Spinal cord (tissue), 10 donors: ENCODE measurements around the gene OBSCN. TPM values are rescaled to one million over a fixed set of nuclear protein-coding genes. Genes with fewer than 3 reads are reported as not detected.

Experiments
- DNase-seq, 6 donors: peaks; one replicate each; pipeline versions ENCODE4 v3.0.0 to v3.0.0-alpha.2; 2013 to 2015; ENCODE audit warnings: low spot score in 6 of 6, low read depth in 4 of 6
- H3K27ac ChIP-seq: one replicate; pipeline ENCODE4 v1.5.1; 2013; ENCODE audit warnings: low read depth, low read length, control low read depth
- H3K27me3 ChIP-seq: one replicate; pipeline ENCODE4 v1.6.1; 2013; ENCODE audit warnings: low read length; ENCODE audit not compliant: control insufficient read depth, insufficient read depth
- H3K36me3 ChIP-seq: one replicate; pipeline ENCODE4 v1.6.1; 2013; ENCODE audit warnings: low read length; ENCODE audit not compliant: control insufficient read depth, insufficient read depth
- H3K4me1 ChIP-seq: one replicate; pipeline ENCODE4 v1.6.1; 2013; ENCODE audit warnings: low read length; ENCODE audit not compliant: control insufficient read depth, insufficient read depth
- H3K4me3 ChIP-seq: one replicate; pipeline ENCODE4 v1.5.1; 2013; ENCODE audit warnings: low read depth, low read length, control low read depth
- H3K9me3 ChIP-seq: one replicate; pipeline ENCODE4 v1.6.1; 2013; ENCODE audit warnings: low read length; ENCODE audit not compliant: control insufficient read depth, insufficient read depth
- WGBS: methylation state at CpG from one replicate; pipeline ENCODE4 v1.1.5; 2013; ENCODE audit warnings: missing lambda C conversion rate; ENCODE audit not compliant: insufficient coverage; 5-methylcytosine and 5-hydroxymethylcytosine counted together
- polyA plus RNA-seq, 2 donors: library from polyadenylated mRNA; unstranded; fragments of 120-200 nt; gene quantifications; one replicate each; pipeline ENCODE4 v1.2.1, GENCODE V29; 2013; ENCODE audit not compliant: insufficient read length in 2 of 2
- total RNA-seq, 2 donors: library from RNA; depleted of rRNA in 1 of 2; stranded (reverse); fragments of 120-200 nt in 1 of 2; fragments of >200 nt in 1 of 2; gene quantifications; one replicate each; pipeline versions ENCODE4 v1.2.3 to v1.2.4, GENCODE V29; 2013 to 2014
- donor health status: healthy.

Gene OBSCN
- total and polyA plus RNA-seq, 4 donors, result 13.5 to 27.2 (median 22.0) TPM

DNA sequence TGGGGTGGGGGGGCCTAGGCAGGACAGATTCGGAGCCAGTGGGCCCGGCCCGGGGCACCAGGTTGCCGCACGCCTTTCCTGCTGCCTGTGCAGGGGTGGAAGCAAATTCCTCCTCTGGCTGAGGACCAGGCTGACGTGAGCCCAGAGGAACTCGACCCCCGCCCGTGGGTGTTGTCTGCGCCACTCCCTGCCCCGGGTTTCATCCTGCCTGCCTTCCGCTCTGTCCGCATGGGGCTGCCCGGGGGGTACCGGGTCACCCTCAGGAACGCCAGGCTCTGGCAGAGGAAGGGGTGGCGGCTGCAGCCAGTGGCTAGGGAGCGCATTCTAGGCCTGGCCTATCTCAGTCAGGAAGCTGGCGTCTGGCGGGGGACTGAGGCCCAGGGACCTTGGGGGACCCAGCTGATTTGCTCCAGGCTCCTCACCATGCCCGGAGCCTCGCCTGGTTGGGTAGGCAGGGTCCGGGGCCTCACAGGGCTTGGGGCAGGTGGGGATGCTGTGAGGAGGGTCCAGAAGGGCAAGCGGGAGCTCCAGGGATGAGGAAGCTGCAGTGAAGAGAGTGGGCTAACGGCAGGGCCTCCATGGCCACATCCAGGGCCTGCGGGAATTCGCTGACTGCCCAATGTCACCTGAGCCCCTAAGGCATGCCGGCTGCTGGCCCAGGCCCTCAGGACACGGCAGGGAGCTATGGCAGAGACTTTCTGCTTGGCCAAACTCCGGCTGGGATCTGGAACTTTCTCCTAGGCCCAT lies 44.7 kb upstream of the OBSCN start:
- peak overlapping the region; percentile 58 for H3K27ac ChIP-seq
- peaks cover 21% of the 10 kb centered on the region for H3K27me3 ChIP-seq
- H3K36me3 ChIP-seq, result peaks cover 7% of the 10 kb centered on the region
- 80% methylated on average over 30 of the region's 30 CpGs for WGBS
- peaks cover 35% of the 10 kb centered on the region for H3K4me1 ChIP-seq
- no peak overlapping the region for H3K4me3 ChIP-seq
- no peaks in the 10 kb centered on the region for H3K9me3 ChIP-seq
- DNase-seq, result no peak

DNA sequence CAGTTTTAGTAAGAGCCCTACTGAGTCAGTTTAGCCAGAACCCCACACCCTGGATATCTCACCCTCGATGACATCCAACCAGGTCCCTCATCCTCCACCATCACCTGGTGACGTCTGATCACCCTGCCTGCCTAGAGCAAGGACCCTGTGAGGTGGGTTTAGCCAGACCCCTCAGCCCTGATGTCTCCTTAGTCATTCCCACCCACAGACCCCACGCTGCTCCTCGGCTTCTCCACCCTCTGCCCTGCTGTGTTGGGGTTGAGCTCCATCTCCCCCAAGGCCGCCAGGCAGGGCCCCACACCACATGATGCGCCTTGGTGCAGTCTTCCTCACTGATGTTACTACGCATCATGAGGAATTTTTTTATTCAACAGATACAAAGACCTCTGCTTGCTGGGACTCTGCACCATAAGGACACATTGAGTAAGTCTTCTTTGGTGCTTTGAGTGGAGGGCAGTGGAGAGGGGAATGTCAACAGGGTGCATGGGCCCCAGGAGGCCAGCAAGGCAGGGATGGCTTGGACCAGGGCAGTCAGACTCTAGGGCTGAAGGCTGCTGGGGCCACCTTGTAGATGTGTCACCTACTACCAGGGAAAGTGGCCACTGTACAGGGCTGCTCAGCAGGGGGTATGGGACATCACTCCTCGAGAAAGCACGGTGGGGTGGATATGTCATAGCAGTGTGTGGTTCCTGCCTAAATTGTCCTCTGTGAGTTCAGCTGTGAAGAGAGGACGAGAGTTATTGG lies 43.9 kb upstream of the OBSCN start:
- Histone ChIP-seq H3K4me1 (peaks cover 32% of the 10 kb centered on the region), H3K36me3 (peaks cover 12% of the 10 kb centered on the region), H3K4me3 (no peak overlapping the region), H3K27ac (peak overlapping the region; percentile 92), H3K27me3 (peaks cover 16% of the 10 kb centered on the region), H3K9me3 (no peaks in the 10 kb centered on the region)
- no peak for DNase-seq
- WGBS, result 88% methylated on average over 7 of the region's 10 CpGs

DNA sequence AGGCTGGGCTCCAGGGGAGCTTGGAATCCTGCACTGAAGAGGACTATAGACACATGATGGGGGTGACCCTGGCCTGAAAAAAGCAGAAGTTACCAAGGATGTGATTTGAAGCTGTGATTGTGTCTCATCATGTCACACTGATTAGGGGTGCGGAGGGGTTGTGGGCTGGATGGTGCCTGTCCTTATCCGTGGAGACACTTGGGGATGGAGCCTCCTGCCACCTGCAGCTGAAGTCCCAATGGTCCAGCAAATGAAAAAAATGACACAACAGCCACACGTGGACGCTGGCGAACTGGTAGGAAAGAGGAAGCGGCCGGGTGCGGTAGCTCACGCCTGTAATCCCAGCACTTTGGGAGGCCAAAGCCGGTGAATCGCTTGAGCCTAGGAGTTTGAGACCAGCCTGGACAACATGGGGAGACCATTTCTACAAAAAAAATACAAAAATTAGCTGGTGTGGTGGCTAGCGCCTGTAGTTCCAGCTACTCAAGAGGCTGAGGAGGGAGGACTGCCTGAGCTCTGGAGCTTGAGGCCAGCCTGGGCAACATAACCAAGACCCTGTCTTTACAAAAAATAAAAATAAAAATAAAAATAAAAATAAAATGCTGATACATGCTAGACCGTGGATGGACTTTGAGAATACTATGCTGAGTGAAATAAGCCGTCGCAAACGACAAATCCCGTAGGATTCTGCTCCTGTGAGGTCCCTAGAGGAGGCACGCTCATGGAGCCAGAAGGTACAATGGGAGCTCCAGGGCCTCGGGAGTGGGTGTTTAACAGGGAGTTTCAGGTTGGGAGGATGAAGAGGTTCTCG lies 43.1 kb upstream of the OBSCN start:
- Histone ChIP-seq H3K36me3 (peaks cover 13% of the 10 kb centered on the region), H3K4me1 (peaks cover 32% of the 10 kb centered on the region), H3K4me3 (peak overlapping the region; percentile 63), H3K27me3 (peaks cover 12% of the 10 kb centered on the region), H3K27ac (peak overlapping the region; percentile 92), H3K9me3 (no peaks in the 10 kb centered on the region)
- 45% methylated on average over 15 of the region's 20 CpGs for whole genome bisulfite sequencing
- DNase-seq, result no peak

DNA sequence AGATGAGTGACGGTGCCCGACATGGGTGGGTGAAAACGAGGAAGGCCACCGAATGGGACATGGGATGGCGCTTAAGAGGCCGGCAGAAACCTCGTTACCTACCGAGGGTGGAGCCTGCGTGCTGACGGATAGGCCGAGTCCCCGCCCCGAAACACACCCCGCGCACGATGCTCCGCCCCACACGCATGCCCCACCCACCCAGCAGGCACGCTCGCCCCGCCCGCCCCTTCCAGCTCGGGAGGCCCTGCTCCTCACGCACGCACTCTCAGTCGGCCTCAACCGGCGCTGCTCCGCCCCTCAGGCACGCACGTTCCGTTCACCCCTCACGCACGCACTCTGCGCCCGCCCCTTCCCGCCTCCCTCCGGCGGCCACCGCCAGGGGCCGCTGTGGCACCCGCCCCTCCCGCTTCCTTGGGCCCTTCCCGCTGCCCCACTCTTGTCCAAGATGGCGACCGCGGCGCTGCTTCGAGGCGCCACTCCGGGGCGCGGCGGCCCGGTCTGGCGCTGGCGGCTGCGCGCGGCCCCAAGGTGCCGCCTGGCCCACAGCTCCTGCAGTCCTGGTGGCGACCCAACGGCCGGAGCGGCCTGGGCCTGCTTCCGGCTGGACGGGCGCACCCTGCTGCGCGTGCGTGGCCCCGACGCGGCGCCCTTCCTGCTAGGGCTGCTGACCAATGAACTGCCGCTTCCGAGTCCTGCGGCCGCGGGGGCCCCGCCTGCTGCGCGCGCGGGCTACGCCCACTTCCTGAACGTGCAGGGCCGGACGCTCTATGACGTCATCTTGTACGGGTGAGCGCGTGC lies 42.3 kb upstream of the OBSCN start, which contains the start of gene IBA57:
TSS of gene IBA57 (plus strand) at position 433 of the 798 bp plus-strand sequence. CDS start at position 446, 13 bp downstream.
- H3K27me3 ChIP-seq, result peaks cover 9% of the 10 kb centered on the region
- peak; percentile 90 to 99 (median 95) for DNase-seq
- H3K9me3 ChIP-seq, result no peaks in the 10 kb centered on the region
- H3K4me1 ChIP-seq, result peaks cover 32% of the 10 kb centered on the region
- peaks cover 19% of the 10 kb centered on the region for H3K36me3 ChIP-seq
- peak within 1 kb of the TSS; percentile 92 for H3K27ac ChIP-seq
- H3K4me3 ChIP-seq, result peak within 1 kb of the TSS; percentile 70
- under 1% methylated on average over 93 of the region's 93 CpGs for WGBS

DNA sequence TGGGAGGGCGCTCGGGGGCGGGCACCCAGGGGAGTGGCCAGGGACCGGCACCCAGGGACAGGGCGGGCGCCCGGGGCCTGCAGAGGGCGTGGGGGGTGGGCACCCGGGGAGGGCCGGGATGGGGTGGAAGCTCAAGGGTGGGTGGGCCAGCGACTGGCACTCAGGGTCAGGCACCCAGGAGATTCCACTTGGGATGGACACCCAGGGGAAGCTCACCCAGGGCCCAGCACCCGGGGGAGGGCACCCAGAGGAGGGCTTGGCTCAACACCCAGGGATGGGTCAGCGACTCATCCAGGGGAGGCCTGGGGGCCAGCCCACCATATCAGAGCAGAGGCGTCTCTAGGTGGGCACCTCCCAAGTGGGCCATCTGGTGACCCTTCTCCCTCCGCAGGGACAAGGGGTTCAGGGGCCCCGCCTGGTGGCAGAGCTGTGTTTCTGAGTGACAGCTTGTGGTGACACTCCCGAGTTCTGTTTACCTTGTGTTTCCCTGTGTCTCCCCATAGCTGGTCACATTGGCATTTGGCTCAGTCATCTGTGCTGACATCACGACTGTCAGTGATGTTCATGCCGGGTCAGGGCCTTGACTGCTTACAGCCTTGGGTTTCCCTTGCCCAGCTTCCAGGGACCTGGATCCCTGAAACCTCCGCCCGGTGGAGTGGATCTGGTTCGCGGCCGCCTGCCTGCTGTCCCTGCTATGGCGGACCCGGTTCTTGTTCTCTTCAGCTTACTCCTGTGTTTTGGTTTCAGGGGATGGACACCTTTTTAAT lies 41.5 kb upstream of the OBSCN start:
- no peaks in the 10 kb centered on the region for H3K9me3 ChIP-seq
- 19% methylated on average over 18 of the region's 26 CpGs for WGBS
- peaks cover 32% of the 10 kb centered on the region for H3K4me1 ChIP-seq
- H3K4me3 ChIP-seq, result peak overlapping the region; percentile 70
- peaks cover 23% of the 10 kb centered on the region for H3K36me3 ChIP-seq
- DNase-seq, result peak; percentile 1 to 73 (median 20)
- H3K27me3 ChIP-seq, result peaks cover 7% of the 10 kb centered on the region
- H3K27ac ChIP-seq, result peak overlapping the region; percentile 92

DNA sequence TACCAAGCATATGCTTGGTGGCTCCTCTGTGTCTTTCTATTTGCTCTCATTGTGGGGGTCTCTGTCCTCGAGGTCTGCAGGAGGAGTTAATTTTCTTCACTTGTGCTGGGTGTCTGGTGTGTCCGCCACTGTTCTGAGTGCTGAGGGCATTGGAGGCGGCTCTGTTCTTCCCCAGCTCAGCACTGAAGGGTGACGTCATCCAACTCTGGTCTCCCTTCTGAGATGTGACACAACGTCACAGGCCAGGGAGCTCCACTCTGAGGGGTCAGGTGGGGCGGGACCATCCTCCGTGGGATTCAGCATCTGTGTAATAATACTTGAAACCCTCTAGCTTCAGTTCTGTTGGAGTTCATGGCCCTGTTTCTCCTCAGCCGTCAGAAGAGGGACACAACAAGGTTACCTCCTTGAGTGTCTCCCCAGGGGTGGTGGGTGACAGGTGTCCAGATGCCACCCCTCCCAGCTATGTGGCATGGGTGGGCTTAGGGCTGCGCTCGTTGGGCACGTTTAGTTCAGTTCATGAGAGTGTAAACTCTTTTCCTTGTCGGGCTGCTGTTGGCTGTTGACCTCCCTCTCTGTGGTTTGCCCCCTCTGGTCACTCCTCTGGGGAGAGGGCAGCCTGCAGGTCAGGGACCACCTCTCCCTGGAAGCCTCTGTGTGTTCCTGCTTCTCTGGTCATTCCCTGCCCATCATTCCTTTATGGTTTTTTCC lies 39.1 kb upstream of the OBSCN start:
- H3K4me1 ChIP-seq, result peaks cover 24% of the 10 kb centered on the region
- no peaks in the 10 kb centered on the region for H3K27me3 ChIP-seq
- 83% methylated on average over 10 of the region's 12 CpGs for WGBS
- H3K27ac ChIP-seq, result no peak overlapping the region
- H3K36me3 ChIP-seq, result peaks cover 39% of the 10 kb centered on the region
- H3K4me3 ChIP-seq, result no peak overlapping the region
- no peak for DNase-seq
- no peaks in the 10 kb centered on the region for H3K9me3 ChIP-seq

DNA sequence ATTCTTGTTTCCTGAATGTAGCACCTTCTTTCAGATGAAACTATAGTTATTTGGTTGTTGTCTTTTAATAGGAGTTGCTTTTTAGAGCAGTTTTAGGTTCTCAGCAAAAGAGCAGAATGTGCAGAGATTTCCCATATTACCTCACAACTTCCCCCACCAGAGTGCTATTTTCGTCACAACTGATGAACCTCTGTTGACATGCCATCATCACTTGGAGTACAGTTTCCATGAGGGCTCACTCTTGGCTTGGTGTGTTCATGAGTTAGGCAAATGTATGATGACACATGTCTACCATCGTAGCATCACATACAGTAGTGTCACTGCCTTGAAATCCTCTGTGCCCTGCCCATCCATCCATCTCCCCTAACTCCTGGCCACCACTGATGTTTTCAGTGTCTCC lies 38.5 kb upstream of the OBSCN start:
- Histone ChIP-seq H3K9me3 (no peaks in the 10 kb centered on the region), H3K4me1 (peaks cover 19% of the 10 kb centered on the region), H3K4me3 (no peak overlapping the region), H3K27ac (no peak overlapping the region), H3K27me3 (no peaks in the 10 kb centered on the region), H3K36me3 (peaks cover 39% of the 10 kb centered on the region)
- WGBS, result no CpG with 5 or more reads among the region's 2 CpGs
- DNase-seq, result no peak

DNA sequence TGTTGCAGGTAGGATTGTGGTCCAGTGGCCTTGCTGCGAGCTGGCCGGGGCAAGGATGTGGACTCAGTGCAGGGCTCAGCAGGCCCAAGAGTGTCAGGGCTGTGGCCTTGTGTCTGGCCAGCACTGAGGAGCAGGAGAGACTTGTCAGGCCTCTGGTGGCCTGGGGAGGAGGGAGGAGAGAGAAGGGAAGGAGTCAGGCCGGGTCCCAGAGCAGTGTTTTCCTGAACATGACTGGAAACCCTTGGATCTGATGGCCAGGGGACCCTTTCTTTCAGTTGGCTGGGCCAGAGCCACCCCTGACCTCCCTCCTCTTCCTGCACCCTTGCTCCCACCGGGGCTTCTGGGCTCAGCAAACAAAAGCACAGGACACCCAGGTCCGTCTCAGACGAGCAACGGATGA lies 37.2 kb upstream of the OBSCN start:
- H3K27me3 ChIP-seq, result no peaks in the 10 kb centered on the region
- peaks cover 51% of the 10 kb centered on the region for H3K36me3 ChIP-seq
- DNase-seq, result no peak
- WGBS, result 87% methylated on average over 7 of the region's 7 CpGs
- no peak overlapping the region for H3K4me3 ChIP-seq
- no peaks in the 10 kb centered on the region for H3K9me3 ChIP-seq
- no peak overlapping the region for H3K27ac ChIP-seq
- H3K4me1 ChIP-seq, result peaks cover 9% of the 10 kb centered on the region
